Limb (tissue), 2 donors: ENCODE results near the gene GRPR.
"Not testable (repeated sequence)": the region's sequence is repeated elsewhere in the genome, so short reads cannot be mapped to it uniquely, and the experiment has no call there.

ENCODE experiments used
- DNase-seq, 2 donors: peaks; one replicate each; pipeline ENCODE4 v3.0.0-alpha.2; 2016; ENCODE audit errors: extremely low spot score in 2 of 2

Gene GRPR

GRCh38 chrX:16177260-16177659 is 53.9 kb downstream of the GRPR start:
- no peak for DNase-seq

GRCh38 chrX:16183843-16184242 is 60.5 kb downstream of the GRPR start:
- DNase-seq: not testable (repeated sequence)

DNA sequence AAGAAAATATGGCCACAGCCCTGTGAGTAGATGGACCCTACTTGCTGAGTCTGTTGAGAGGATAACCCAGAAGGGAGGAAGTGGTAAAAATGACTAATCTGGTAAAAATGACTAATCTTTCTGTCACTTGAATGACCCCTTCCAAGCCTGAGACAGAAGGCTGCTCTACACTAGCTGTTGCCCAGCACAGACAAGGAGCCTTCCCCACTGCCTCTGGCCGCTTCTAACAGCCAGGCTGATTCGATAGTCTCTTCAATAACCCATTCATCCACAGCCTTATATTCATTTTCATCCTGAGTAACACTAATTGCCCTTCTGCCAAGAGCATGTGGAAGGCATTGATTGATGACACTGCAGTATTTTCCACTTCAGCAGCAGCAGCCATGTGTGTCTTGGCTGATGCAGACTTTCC is 62.4 kb downstream of the GRPR start:
- no peak for DNase-seq

GRCh38 chrX:16186380-16187007 is 63.1 kb downstream of the GRPR start:
- no peak for DNase-seq

- DNase-seq: no peak
Observed at GRCh38 chrX:16187024-16187760, 63.8 kb downstream of the GRPR start.

- DNase-seq: no peak
Observed at GRCh38 chrX:16188687-16189086, 65.3 kb downstream of the GRPR start.

DNA sequence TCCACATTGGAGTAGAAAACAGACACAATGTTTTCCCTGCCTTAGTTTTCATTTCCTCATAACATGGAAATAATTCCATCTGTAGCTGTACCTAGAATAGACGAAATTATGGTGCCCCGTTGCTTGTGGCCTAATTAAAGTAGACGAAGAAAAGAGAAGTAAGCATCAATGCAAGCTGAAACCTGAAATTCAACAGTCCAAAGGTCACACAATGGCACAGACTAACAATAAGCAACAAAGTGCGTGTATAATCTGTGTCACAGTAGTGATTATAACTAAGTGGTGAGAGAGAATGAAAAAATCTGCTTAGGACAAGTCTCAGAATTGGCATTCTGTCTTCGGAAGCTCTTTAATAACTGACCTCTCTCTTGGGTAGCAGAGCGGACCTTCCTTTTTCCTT is 68.2 kb downstream of the GRPR start:
- DNase-seq: no peak

- no peak for DNase-seq
Observed at GRCh38 chrX:16196829-16197228, 73.5 kb downstream of the GRPR start.

GRCh38 chrX:16199343-16199742 is 76.0 kb downstream of the GRPR start:
- DNase-seq: no peak

- DNase-seq: no peak
Observed at GRCh38 chrX:16202943-16203342, 79.6 kb downstream of the GRPR start.
